HG03521 (cell line): ENCODE data around the gene KIZ.

ENCODE experiments used
- ATAC-seq: cut with Tn5 transposase; IDR thresholded peaks from one replicate; pipeline ENCODE4 v1.9.1; 2021; ENCODE audit warnings: mild to moderate bottlenecking, moderate library complexity; ENCODE audit not compliant: unreplicated experiment

The KIZ gene

GRCh38 chr20:21173485-21173884 lies 47.6 kb downstream of the KIZ start:
- no peak for ATAC-seq

GRCh38 chr20:21174516-21175239 lies 48.8 kb downstream of the KIZ start:
- no peak for ATAC-seq

- no peak for ATAC-seq
These were observed 49.6 kb downstream of the KIZ start for GRCh38 chr20:21175433-21175832.

GRCh38 chr20:21177767-21178166 lies 51.9 kb downstream of the KIZ start:
- ATAC-seq, result no peak

GRCh38 chr20:21179757-21180156 lies 53.9 kb downstream of the KIZ start:
- no peak for ATAC-seq

- ATAC-seq, result no peak
These were observed 54.4 kb downstream of the KIZ start for GRCh38 chr20:21180248-21180647.

GRCh38 chr20:21181028-21181427 lies 55.1 kb downstream of the KIZ start:
- ATAC-seq, result no peak

- no peak for ATAC-seq
These were observed 57.1 kb downstream of the KIZ start for GRCh38 chr20:21182832-21183563.

- no peak for ATAC-seq
These were observed 57.8 kb downstream of the KIZ start for GRCh38 chr20:21183722-21184121.

GRCh38 chr20:21184819-21185218 lies 58.9 kb downstream of the KIZ start:
- no peak for ATAC-seq

GRCh38 chr20:21185849-21186248 lies 60.0 kb downstream of the KIZ start:
- no peak for ATAC-seq

GRCh38 chr20:21189761-21190523 lies 64.1 kb downstream of the KIZ start:
- ATAC-seq, result no peak

GRCh38 chr20:21190869-21191268 lies 65.0 kb downstream of the KIZ start:
- no peak for ATAC-seq

GRCh38 chr20:21191839-21192238 lies 66.0 kb downstream of the KIZ start:
- ATAC-seq, result no peak

GRCh38 chr20:21202259-21202658 lies 76.4 kb downstream of the KIZ start:
- ATAC-seq, result no peak

GRCh38 chr20:21203088-21203656 lies 77.3 kb downstream of the KIZ start:
- ATAC-seq, result no peak

GRCh38 chr20:21206584-21206983 lies 80.7 kb downstream of the KIZ start:
- ATAC-seq, result no peak

GRCh38 chr20:21208999-21209398 lies 83.1 kb downstream of the KIZ start:
- no peak for ATAC-seq

GRCh38 chr20:21209668-21210067 lies 83.8 kb downstream of the KIZ start:
- no peak for ATAC-seq

GRCh38 chr20:21213691-21214090 lies 87.8 kb downstream of the KIZ start:
- ATAC-seq, result no peak

- no peak for ATAC-seq
These were observed 88.5 kb downstream of the KIZ start for GRCh38 chr20:21214431-21214830.
